ENCODE data around the gene TMEM115.

TMEM115 gene

DNA sequence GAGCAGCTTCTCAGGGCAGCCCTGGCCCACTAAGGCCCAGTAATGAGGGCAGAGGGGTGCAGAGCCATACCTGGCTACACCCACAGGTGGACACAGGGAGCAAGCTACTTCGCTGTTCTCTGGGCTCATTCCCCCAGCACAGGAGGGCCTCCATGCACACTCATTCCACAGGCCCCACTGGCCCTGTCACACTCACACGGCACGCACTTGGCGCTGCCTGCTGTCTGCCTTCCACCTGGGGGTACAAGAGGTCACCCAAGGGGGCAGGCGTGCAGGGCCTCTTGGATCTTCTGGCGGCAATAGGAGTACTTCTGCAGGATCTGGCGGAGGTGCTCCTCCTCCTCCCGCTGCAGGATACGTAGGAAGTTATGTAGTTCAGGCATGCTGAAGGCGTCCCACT lies 29.0 kb downstream of the TMEM115 start:
- no peak for DNase-seq

DNA sequence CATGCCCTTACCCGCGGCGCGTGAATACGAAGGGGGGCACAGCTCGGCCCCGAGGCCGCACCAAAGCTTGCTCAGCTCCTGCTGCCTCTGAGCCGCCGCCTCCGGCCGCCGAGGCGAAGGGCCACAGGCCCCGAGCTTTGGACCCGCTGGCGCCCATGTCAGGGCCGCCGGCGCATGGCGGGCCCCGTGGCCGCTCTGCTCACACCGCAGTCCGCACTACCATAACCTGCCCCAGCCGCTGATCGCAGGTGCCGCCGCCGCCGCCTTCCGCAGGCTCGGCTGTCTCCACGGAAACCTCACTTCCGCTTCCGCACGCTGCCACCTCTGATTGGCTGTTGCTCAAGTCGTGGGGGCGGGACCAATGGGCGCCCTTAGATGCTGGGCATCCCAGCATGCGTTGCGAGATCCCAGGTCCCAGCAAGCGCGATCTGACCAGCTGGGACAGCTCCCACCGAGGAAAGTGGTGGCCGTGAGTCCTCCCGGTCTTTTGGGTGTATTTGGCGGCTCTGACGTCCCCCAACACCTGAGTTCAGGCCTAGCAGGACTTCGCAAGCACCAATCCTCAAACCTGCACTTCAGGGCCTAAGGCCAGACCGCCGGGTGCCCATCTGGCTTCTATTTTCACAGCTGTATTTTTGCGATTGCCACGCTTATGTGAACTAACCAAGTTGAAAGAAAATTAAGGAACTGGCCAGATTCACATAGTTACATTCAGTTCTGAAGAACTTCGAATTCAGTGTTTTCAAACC lies 31.2 kb downstream of the TMEM115 start, which contains the start of gene TUSC2:
TUSC2 (minus strand) TSS at position 281 of the 749 bp plus-strand sequence; CDS start at position 157, 124 bp downstream.
- peak; percentile 99 for DNase-seq

DNA sequence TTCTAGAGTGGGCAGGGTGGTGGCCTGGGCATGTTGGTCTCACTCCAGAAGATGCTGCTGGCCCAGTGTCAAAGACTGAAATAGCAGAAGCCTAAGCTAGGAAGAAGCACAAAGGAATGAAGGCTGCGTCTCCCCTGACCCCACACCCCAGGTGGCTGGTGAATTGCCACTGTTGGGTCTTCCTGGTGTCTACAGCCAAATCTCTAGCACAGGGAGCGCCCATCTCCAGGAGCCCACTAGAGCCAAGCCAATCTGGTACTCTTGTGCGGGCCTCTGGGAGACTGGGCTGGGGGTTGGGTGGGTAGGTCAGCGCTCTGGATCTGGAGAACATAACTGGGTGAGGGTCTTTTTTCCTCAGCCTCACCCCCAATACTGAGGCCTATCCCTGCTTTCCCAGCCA lies 32.2 kb downstream of the TMEM115 start:
- DNase-seq, result no peak

DNA sequence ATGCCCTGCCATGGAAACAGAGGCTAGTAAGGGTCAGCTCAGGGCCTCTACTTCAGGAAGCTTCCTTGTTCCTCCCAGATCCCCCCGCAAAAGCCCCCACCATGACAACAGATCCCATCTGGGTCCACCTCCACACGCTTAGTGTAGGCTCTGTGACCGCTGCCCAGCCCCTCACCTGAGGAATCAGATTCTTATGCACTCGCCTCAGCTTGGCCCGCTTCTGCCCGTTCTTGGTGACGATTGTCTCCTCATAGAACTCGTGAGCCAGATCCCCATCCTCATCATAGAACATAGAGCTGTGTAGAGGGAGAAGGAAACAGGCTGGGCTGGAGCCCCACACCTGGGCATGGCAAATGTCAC lies 33.2 kb downstream of the TMEM115 start:
- DNase-seq, result no peak

DNA sequence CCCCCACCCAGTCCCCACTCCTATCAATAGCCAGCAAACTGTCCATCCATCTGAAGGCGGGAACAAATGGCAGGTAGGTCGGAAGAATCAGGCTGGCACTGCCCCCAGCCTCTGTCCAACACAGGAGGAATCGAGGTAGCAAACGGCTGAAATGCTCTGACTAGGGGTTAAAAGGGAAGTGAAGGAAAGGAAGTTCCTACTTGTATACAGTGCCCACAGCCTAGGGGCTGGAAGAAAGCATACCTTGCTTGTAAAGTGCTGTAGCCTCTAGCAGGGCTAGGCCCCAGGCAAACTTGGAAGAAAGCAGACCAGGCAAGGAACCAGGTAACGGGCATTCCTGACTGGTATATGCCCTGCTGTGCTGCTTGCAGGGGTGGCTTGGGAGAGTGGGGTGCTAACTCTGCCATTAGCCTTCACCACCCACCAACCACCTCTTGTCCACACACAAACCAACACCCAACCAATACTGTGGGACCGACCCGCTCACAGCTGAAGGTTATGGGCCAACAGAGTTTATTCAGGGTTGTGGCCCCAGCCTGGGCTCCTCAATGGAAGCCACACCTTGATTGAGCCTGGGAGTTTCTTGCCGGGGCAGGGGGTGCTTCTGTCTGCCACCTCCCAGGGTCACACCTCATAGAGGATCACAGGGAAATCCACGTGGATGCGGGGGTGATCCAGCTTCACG lies 33.7 kb downstream of the TMEM115 start:
- no peak for DNase-seq

DNA sequence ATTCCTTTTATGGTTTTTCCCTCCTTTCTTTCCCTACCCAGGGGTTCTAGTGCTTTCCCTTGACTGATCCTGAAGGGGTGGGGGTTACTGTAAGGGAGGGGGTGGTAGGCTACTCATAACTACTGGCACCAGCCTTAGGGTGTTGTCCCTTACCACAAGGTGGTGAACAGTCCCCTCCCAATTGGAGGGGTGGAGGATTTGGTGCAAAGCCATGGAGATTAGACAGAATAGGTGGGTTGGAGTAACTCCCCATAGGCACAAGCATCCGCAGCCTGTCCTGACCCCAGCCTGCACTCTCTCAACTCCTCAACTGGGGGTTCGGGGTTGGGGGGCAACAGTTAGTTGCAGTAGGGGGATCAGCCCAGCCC lies 34.2 kb downstream of the TMEM115 start:
- DNase-seq, result peak; percentile 58

DNA sequence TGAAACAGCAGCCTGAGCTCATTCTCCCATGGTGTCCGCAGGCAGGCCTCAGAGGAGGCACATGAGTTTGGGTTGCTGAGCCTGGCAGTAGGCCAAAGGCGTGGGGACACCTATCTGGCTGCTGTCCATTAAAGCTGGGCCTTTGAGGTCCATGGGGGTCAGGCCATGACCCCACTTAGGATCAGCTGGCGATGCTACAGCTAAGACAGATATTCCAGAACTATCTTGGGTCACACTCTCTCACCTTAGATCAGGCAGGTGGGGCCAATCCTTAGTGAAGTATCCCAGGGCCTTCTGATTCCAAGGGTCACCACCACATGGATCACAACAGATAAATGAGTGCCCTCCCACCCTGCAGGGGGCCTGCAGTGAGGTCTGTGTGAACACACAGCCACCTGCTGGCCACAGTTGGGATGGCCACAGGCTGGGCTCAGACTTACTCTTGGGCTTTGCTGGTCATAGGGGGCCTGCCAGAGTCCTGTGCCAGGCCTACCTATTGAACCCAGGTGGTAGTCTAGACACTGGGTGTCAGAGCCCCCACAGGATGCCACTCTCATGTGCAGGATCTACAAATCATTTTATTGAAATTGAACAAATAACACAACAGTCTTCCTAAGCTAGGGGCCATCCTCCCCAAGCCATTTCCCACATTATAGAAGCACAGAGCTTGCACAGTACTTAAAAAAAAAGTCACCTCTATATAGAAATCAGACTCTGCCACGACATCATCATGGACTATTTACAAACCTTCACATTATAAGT lies 34.8 kb downstream of the TMEM115 start:
- peak; percentile 84 for DNase-seq

DNA sequence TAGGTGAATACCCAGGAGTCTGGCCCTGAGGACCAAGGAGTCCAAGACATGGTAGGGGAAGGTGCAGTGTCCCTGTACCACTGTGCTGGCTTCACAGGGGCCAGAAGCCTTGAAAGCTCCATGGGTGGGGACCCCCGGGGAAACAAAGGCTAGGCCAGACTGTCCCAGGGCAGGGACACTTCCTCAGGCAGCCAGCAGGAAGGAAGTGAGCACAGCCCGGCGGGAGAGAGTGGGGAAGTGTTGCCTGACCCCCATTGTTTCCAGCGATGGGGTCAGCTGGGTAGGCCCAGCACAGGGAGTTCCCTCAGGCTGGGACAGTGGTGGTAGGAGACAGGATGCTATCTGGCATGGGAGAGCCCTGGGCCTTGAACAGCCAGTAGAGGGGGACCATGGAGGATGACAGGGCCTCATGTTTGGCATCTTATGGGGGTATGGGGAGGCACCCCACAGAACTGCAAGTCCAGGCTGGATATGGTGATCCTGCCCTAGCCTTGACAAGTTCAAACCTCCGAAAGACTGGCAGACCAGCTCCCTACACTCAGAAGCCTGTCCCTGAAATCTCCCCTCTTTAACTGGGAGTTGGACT lies 35.6 kb downstream of the TMEM115 start:
- no peak for DNase-seq

DNA sequence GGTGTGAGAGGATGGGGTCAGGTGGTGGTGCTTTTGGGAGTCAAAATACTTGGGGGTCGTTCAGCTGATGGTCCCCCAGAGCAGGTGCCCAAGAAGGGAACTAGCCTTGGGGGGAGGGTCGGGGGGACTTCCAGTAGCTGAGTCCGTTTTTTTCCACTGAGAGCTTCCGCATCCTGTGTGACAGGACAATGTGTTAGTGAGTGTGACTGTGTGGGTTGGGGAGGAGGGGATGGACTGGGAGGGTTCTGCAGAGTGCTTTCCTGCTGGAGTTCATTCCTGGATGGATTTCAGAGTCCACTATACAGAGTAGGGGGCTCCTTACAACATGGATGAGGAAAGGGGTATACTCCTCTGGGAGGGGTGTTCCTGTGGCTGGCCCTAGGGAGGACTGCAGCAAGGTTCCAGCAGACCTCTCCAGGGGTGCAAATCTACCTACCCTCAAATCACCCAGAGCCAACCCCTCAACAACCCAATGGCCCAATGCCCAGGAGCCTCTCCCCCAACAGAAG lies 36.2 kb downstream of the TMEM115 start:
- no peak for DNase-seq

DNA sequence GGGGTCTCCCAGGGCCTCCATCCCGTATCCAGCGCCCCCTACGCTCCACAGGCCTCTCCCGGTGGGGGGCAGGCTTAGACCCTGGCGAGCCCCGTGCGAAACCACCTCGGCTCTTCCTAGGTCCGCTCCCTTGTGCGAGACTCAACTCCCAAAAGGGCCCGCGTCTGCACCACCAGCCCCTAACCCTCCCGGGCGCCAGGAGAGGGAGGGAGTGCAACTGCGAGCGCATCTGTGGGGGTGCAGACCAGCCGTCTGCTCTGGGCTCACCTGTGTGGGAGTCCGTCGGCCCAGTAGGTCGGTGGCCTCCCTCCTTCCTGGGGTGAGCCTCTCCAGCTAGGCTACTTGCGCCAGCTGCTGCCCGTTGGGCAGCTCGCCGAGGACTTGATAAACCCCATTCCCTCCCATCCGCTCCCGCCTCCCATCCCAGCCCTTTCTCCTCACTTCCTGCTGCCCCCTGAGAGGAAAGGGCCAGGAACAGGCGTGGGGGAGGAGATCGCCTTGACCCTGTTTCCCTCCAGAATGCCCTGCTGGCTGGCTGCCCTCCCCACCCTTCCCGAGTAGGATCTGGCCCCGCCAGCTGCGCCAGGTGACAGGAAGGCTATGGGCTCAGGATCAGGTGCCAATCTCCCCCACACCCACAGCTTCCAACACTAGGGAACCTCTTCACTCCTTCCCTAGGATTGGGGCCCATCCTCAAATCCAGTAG lies 36.8 kb downstream of the TMEM115 start, which contains the start of gene HYAL2:
HYAL2 (minus strand) TSS at position 360 of the 706 bp plus-strand sequence. CDS start 2,256 bp downstream, outside the sequence.
- DNase-seq, result no peak

DNA sequence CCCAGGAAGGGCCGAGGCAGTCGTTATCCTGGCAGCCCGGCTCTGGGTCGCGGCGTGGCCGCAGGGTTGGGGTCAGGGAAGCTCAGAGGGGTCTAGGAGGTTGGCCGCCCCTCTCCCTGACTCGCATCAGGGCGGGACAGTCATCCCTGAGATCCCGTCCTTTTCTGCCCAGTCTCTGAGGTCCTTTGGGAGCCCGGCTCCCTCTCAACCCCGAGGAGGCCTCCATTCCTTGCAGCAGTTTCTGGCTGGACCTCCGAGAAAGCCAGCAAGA lies 37.3 kb downstream of the TMEM115 start:
- no peak for DNase-seq

DNA sequence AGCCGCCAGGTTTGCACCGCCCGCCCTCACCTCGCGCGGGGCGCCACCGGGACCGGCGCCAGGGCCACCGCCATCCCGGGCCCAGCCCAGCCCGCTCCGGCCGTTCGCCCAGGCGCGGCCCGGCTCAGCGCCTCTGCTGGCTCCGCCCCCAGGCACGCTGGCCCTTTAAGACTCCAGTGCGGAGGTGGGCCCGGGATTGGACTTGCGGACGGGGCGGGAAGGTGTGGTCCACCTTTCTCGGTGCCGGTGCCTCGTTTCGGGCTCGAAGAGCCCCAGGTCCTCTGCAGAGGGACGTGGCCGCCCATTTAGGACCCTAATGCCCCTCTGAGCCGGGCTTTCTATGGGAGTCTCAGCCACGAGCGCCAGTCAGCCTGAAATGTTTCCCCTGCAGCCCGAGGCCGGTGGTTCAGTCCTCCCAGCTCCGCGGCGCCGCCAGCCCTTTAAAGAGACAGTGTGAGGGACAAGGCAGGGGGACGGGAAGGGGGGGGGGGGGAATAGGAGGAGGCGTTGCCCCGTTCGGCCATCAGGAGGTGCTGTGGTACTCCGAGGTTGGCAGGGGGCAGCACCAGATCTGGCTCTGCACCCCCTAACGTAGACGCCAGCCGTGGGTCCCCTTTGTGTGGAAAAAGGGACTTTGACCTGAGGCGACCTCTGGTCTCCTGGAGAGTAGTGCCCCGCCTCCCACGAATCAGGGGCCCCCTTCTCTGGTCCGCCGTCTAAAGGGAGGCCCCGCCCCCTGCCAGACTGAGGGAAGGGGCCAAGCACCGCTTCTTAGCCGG lies 37.8 kb downstream of the TMEM115 start:
- DNase-seq, result peak; percentile 94

DNA sequence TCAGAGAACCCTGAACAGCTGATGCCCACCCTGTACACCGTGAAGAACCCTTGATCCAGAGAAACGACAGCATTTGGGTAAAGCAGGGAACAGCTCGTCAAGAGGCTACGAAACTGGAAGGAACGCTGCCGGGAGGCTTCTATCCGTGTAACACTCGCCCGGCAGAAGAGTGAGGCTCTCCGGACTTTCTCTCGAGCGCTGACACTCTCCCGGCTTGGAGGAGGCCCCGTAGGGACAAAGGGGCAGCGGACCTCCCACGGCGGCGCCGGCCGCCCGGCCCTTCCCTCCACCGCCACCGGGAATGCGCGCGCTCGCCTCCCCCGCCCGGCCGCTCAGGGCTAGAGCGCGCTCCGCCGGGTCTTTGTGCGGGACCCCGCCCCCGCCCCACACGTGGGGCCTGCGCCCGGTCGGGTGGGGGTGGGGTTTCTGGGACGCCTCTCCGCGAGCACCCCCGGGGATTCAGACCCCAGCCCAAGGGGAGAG lies 38.4 kb downstream of the TMEM115 start:
- DNase-seq, result peak; percentile 75

DNA sequence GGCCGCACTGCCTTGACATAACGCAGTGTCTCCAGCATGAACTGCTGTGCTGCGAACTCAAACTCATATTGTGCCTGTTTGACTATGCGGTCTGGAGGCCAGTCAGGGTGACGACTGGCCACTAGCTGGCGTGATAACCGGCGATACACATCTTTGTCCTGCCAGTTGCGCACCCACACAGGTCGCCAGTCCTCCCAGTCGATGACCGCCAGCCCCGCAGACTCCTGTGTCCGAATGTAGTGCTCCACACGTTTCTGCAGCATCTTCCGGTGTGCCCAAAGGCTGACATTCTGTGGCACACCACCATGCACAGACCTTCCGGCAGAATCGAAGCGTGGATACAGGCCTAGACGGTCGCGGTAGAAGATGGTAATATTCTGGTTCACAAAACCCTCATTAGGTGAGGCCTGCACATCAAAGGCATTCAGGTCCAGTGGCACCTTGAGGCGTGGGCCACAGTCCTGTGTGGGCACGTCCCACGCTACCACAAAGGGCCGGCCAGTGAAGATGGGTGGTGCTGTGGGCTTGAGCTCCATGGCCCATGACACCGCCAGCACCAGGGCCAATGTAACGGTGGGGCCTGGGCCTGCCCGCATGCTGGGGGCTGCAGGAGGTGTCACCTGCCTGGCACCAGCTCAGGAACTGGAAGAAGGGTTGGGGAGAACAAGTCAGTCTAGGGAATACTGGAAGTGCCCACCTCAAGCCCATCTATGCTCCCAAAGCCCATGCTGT lies 39.3 kb downstream of the TMEM115 start:
- DNase-seq, result no peak

DNA sequence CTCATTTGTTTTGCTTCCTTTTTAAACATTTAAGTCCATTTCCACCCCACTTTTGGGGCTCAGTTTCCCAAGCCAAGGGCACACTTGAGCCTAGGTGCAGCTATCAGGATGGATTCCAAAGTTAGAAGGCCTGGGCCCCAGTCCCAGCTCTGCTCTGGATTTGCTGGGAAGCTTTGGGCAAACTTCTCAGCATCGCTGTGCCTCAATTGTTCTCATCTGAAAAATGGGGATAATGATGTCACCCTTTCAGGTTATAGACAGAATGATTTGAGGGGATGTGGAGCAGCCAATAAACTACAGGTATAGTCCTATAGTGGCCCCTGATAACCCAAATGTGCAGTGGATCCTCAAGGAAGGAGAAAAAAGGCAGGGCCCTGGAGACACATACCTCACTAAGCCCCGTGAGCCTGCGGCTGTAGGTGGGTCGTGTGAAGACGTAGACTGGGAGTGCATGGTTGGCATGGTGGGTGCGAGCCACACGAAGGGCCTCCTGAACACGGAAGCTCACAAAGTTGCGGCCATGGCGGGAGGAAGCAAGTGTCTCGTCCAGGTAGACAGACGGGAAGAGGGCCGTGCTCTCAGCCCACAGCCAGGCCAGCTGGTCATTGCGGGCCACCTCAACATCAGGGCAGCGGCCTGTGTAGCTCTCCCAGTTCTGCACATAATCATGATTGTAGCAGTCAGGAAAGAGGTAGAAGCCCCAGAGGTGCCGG lies 40.0 kb downstream of the TMEM115 start:
- DNase-seq, result no peak

DNA sequence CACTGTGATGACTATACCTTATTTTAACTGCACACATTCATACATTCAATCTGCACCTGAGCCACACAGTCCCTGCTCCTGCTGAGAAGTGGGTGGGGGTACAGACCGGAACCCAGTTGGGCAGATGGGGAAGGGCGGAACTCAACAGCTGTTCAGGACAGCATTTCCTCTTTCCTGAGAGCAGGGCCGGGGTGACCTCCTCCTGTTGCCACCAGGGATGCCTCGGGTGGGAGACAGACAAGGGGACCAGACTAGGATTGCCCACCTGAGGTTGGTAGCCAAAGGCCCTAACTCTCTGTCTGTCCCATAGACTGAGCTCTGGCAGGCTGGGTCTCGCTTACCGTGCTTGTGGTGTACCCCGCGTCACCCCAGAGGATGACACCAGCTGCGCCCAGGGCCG lies 40.7 kb downstream of the TMEM115 start:
- DNase-seq, result no peak

DNA sequence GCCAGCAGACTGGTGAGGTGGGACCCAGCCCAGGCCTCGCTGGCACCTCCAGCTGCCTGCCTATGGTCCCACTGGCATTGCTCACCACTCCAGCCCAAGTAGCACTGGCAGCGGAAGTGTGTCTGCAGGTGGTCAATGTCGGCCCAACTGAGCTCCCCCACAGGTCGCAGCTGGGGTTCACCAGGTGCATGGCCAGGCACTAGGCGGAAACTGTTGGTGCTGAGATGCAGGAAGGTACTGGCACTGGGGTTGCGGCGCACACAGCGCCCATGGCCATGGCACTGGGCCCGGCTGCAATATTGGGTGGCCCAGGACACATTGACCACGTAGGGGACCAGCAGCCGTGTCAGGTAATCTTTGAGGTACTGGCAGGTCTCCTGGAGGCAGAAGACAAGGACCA lies 41.2 kb downstream of the TMEM115 start:
- no peak for DNase-seq

DNA sequence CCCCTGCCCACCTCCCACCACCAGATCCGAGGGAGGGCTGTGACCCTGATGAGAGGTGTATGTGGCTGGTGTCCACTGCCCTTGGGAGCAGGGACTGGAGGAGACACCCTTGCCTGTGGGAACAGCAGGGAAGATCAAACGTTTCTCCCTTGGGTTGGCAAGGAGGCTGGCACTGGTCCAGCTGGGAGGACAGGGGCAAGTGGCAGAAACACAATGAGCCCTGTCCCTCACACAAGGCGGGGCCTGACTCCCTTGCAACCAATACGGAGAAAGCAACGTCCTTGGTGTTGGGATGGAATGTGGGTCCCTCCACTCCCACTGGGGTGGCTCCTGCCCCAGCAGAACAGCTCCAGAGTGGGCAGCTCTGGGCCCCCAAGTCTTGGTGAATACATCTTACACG lies 42.0 kb downstream of the TMEM115 start:
- DNase-seq, result no peak

DNA sequence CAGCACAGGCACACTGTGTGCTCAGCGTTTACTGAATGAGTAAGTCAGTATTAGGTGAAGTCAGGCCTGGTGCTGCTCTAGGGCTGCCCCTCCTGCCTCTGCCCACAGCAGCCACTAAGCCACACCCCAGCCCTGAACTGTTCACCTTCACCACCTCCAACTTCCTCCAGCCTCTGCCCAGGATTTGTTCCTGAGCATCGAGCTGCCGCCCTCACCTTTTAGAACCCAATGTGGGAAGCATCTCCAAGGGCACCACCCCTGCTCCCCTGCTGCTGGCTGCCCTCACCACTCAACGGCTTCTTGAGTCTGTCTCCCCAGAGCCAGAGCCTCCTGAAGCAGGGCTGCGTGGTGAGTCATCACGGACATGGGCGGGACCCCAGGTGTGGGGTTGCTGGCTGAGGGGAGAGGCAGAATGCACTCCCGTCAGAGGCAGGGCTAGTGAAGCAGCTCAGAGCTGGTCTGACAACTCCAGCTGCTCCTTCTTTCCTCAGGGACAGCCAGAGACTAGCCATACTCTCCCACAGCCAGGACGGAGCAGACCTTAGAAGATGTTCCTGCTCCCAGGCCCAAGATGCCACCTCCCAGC lies 42.6 kb downstream of the TMEM115 start:
- no peak for DNase-seq

DNA sequence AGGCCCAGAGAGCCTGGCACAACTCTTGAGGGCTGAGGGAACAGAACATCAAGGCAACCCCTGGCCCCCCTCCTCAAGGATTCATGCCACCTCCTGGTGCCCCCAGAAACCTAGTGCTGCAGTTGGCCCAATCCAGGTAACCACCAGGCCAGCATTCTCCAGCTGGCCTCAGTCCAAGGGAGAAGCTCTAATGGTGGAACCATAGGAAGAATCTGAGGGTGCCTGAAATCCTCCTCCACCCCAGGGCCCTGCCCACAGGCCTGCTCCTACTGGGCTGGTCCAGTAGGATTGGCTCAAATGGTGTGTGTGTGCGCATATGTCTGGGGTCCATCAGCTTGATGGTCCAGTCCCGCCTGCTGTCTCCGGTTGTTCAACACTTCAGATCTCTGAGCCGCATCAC lies 44.5 kb downstream of the TMEM115 start:
- no peak for DNase-seq

All from hematopoietic multipotent progenitor cell treated with erythropoietin and hydrocortisone succinate and interleukin-3 and kit ligand, for 6 days (in vitro differentiated cells).